Head of caudate nucleus (tissue), 42 donors: Measurements from ENCODE around the gene AHCYL1.

Source experiments
- DNase-seq, 42 donors: peaks; one replicate each; pipeline versions ENCODE4 v3.0.0 to v3.0.0-alpha.2; 2020 to 2021; ENCODE audit warnings: mixed read lengths in 7 of 42
- intact Hi-C: fragments of 100-400 bp; cut with DNase I; formaldehyde crosslinking; loops from one replicate; pipeline ENCODE4 v1.15.0; 2022

The AHCYL1 gene

GRCh38 chr1:109991400-109991925 is 6.9 kb downstream of the AHCYL1 start:
- intact Hi-C loops: no loop called here

GRCh38 chr1:109993885-109994284 is 9.3 kb downstream of the AHCYL1 start:
- DNase-seq: peak in 1 of 42 donors; percentile 46

More at GRCh38 chr1:109991400-109991925, 6.9 kb downstream of the AHCYL1 start:
- no peak for DNase-seq

GRCh38 chr1:109994654-109995053 is 10.1 kb downstream of the AHCYL1 start:
- peak in 3 of 42 donors; percentile 30 to 54 (median 32) for DNase-seq
- intact Hi-C loops: no loop called here

More at GRCh38 chr1:109993885-109994284, 9.3 kb downstream of the AHCYL1 start:
- intact Hi-C loops: no loop called here

DNA sequence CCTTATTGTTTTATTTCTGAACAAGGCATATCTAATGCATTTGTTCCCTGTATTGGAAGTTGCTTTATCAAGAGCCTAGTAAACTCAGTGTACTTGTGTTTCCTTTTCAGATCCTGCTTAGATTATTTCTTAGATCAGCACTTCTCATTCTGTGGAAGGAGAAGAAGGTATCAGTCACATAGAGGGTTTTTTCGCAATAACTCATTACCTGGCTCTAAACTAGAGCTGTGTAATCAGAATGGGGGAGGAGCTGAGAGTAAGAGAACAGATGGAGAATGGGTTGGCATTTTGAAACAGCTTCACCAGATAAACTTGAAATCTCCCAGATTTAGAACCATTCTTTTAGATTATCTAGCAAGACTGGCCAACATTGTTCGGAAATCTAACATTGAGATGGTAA is 11.0 kb downstream of the AHCYL1 start:
- DNase-seq: no peak
- intact Hi-C loops: no loop called here

GRCh38 chr1:109996476-109996875 is 11.9 kb downstream of the AHCYL1 start:
- intact Hi-C loops: no loop called here
- no peak for DNase-seq

GRCh38 chr1:109997204-109997866 is 12.8 kb downstream of the AHCYL1 start:
- intact Hi-C loops: no loop called here
- no peak for DNase-seq

DNA sequence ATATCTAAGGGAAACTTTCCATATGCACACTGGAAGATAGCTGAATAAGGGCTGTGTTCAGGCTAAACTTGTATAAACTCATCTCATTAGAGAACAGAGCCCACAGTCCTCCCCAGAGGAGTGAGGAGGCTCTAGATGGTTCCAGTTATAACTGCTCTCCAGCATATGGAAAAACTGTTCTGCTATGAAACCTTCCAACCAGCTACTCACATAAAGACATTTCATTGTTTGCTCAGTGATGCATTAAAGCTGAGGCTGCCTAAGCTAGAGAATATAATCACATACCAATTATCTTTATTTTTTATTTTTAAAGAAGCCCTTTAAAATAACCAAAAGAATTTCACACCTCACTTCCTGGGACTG is 13.3 kb downstream of the AHCYL1 start:
- DNase-seq: no peak
- intact Hi-C loops: no loop called here

GRCh38 chr1:110002695-110003094 is 18.1 kb downstream of the AHCYL1 start:
- no peak for DNase-seq
- intact Hi-C loops: no loop called here

DNA sequence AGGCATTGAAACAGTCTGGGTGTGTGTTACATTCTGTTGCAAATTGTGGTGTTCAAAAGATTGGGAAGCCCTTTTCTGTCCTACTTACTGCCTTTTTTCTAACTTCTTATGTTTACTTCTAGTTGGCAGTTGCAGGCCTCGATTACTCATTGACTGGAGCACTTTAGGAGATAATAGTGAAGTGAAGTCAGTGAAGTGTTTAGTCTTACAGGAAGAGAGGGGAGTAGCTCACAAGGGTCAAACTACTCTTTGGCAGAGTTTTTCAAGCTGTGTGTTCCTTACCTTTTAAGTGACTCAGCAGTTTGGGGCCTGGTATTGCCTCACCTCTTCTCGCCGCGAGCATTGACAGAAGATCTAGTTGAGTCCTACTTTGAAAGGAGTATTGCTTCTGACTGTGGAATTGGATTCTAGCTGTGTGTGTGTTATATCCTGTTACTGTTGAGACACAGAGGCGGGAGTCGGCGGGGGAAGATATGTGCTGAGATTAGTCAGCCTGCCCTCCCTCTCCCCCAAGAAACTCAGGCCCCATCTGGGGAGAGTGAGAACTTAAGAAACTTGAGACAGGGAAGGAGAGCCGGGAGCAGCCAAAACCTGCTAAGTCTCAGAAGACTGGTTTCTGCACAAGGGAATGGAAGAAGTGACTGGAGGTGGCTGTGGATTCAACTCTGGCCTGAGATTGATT is 19.3 kb downstream of the AHCYL1 start:
- DNase-seq: peak in 32 of 42 donors; percentile 18 to 85 (median 48)
- intact Hi-C loops: no loop called here

DNA sequence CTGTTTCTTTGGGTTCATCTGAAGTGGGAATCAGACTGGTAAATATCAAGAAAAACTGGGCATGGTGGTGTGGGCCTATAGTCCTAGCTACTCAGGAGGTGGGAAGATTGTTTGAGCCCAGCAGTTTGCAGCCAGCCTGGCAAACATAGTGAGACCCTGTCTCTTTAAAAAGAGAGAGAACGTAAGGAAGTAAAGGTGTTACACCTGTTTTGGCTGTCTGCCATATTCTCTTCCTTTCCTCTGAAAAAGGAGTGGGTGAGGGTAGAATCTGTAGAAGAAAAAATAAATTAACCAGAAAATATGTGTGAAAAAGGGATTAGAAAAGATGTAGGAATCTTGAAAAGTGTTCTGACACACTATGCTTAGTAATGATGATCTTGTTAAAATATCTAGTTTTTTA is 20.0 kb downstream of the AHCYL1 start:
- intact Hi-C loops: no loop called here
- DNase-seq: no peak

- intact Hi-C loops: no loop called here
- no peak for DNase-seq
Measured at GRCh38 chr1:110005971-110006370, 21.4 kb downstream of the AHCYL1 start.

GRCh38 chr1:110006516-110006915 is 22.0 kb downstream of the AHCYL1 start:
- no peak for DNase-seq
- intact Hi-C loops: no loop called here

- intact Hi-C loops: no loop called here
- DNase-seq: no peak
Measured at GRCh38 chr1:110007046-110007830, 22.7 kb downstream of the AHCYL1 start.

- intact Hi-C loops: no loop called here
- DNase-seq: peak in 5 of 42 donors; percentile 6 to 45 (median 31)
Measured at GRCh38 chr1:110008971-110009565, 24.5 kb downstream of the AHCYL1 start.

DNA sequence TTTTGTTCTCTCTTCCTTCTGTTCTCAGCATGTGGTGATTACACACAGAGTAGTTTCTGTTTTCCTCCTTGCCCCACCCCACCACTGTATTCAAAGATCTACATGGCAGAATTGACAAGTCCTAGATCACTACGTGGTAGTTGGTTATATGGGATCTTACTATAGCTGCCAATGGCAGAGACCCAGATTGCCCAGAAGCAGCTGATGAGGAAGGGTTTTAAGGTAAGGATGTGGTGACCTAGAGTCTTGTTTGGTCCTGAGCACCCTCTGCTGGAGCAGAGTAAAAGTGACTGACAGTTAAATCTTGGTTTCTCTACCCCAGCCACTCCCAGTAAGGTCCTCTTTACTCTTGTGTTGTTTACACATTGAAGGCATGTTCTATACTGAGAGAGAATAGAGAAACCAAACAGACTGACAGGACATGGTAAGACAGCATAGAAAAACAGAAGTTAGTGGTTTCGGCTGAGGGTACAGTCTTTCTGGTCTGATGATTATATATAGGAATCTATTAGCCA is 27.0 kb downstream of the AHCYL1 start:
- intact Hi-C loops: no loop called here
- DNase-seq: peak in 15 of 42 donors; percentile 11 to 49 (median 38)

GRCh38 chr1:110012100-110012780 is 27.7 kb downstream of the AHCYL1 start:
- intact Hi-C loops: no loop called here
- DNase-seq: no peak

DNA sequence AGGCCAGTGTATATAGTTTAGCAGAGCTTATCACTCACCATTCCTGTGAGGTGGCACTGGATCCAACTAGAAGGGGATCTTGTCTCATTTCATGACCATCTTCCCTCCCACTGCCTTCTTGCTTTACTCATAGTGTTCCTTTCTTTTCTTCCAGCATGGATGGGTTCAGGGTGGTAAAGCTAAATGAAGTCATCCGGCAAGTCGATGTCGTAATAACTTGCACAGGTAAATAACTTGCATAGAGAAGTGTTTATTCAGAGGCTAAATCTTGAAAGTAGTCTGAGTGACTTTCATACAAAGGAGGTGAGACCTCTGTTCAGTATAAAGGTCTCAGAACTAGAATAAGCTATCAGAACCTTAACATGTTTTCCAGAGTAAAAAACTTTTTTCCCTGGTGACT is 33.2 kb downstream of the AHCYL1 start:
- DNase-seq: no peak
- intact Hi-C loops: no loop called here

DNA sequence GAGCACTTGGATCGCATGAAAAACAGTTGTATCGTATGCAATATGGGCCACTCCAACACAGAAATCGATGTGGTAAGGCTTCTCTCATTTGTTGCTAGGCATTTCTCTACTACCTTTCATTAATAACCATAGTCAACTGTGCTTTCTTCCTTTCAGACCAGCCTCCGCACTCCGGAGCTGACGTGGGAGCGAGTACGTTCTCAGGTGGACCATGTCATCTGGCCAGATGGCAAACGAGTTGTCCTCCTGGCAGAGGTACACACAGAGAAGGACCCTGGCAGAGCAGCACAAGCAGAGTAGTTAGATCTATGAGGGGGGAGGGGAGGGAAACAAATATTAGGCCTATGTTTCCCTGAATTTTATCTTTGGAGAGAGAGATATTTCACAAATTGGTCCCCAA is 33.8 kb downstream of the AHCYL1 start:
- intact Hi-C loops: no loop called here
- no peak for DNase-seq

DNA sequence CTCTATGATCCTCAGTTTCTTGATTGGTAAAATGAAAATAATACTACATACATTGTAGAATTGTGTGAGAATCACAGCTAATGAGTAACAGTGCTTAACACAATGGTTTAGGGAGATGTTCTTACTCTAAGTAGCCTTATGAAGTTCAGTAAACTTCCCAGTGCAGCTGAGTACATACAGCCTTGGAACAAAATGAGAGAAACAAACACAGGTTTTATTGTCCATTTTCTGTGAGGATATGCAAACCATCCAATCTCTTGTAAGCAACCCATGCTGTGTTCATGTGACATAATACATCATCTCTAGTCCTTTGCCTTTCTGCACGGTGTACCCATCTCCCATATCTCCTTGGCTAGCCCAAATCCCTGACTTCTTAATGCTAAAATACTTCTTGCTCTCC is 35.2 kb downstream of the AHCYL1 start:
- no peak for DNase-seq
- intact Hi-C loops: no loop called here
